CD14-positive monocyte (primary cell): ENCODE data around the gene CREBBP. TPM values are rescaled to one million over a fixed set of nuclear protein-coding genes. Genes with fewer than 3 reads are reported as not detected.
A peak's percentile ranks its signal among the peaks of the same experiment; 100 is the strongest.

Source experiments
- DNase-seq, 3 donors: peaks; one replicate each; pipeline ENCODE4 v3.0.0-alpha.2; 2011 to 2022
- H2AFZ ChIP-seq: 2 replicates; pipeline ENCODE4 v1.6.0; 2012; ENCODE audit warnings: mild to moderate bottlenecking, low read depth, low read length, inconsistent platforms; ENCODE audit not compliant: insufficient read depth, poor library complexity, severe bottlenecking
- H3K27ac ChIP-seq, 2 donors: 1 replicate in 1 of 2; 2 replicates in 1 of 2; pipeline ENCODE4 v1.5.1; 2012 to 2013; ENCODE audit warnings: low read length in 2 of 2, control low read depth in 1 of 2, inconsistent platforms in 1 of 2, low read depth in 1 of 2, mild to moderate bottlenecking in 1 of 2
- H3K27me3 ChIP-seq, 2 donors: one replicate each; pipeline versions ENCODE4 v1.6.0 to v1.6.1; 2011 to 2013; ENCODE audit warnings: low read length in 2 of 2; ENCODE audit not compliant: control insufficient read depth in 2 of 2, insufficient read depth in 2 of 2
- H3K36me3 ChIP-seq, 2 donors: replicated peaks in 1 of 2; 1 replicate in 1 of 2; 2 replicates in 1 of 2; pipeline versions ENCODE4 v1.5.1 to v1.6.1; 2012 to 2013; ENCODE audit warnings: low read length in 2 of 2, control low read depth in 1 of 2, inconsistent platforms in 1 of 2, mild to moderate bottlenecking in 1 of 2; ENCODE audit not compliant: insufficient read depth in 2 of 2, control insufficient read depth in 1 of 2
- H3K4me1 ChIP-seq, 2 donors: 1 replicate in 1 of 2; 2 replicates in 1 of 2; pipeline versions ENCODE4 v1.5.1 to v1.6.1; 2012 to 2013; ENCODE audit warnings: low read length in 2 of 2, control low read depth in 1 of 2, inconsistent platforms in 1 of 2, mild to moderate bottlenecking in 1 of 2, moderate library complexity in 1 of 2; ENCODE audit not compliant: insufficient read depth in 2 of 2, control insufficient read depth in 1 of 2
- H3K4me2 ChIP-seq: replicated peaks from 2 replicates; pipeline ENCODE3; 2012; ENCODE audit warnings: low read length, moderate library complexity, mild to moderate bottlenecking; ENCODE audit not compliant: poor library complexity, severe bottlenecking; ENCODE audit errors: extremely low read depth
- H3K4me3 ChIP-seq, 3 experiments: fragments of 200-600 bp in 1 of 3; sonication (generic) in 1 of 3; replicated peaks in 1 of 3; 1 replicate in 2 of 3; 2 replicates in 1 of 3; pipeline ENCODE4 v1.5.1; 2011 to 2013; ENCODE audit warnings: low read length in 3 of 3, mild to moderate bottlenecking in 3 of 3, control low read depth in 2 of 3, low read depth in 2 of 3, inconsistent platforms in 1 of 3, moderate library complexity in 1 of 3
- H3K79me2 ChIP-seq: 2 replicates; pipeline ENCODE4 v1.6.0; 2012; ENCODE audit warnings: mild to moderate bottlenecking, control low read depth, inconsistent platforms, low read length, moderate library complexity; ENCODE audit not compliant: insufficient read depth
- H3K9ac ChIP-seq: 2 replicates; pipeline ENCODE4 v1.6.0; 2017; ENCODE audit warnings: low read length, mild to moderate bottlenecking; ENCODE audit not compliant: insufficient read depth, poor library complexity, severe bottlenecking
- H3K9me3 ChIP-seq, 2 donors: replicated peaks in 1 of 2; 1 replicate in 1 of 2; 2 replicates in 1 of 2; pipeline versions ENCODE4 v1.5.1 to v1.6.1; 2012 to 2013; ENCODE audit warnings: low read length in 2 of 2, control low read depth in 1 of 2; ENCODE audit not compliant: control insufficient read depth in 1 of 2, insufficient read depth in 1 of 2
- H4K20me1 ChIP-seq: 2 replicates; pipeline ENCODE4 v1.6.0; 2012; ENCODE audit warnings: mild to moderate bottlenecking, low read length, control low read depth, moderate library complexity; ENCODE audit not compliant: insufficient read depth
- H3K27ac Mint-ChIP-seq, 7 donors: one replicate each; pipeline ENCODE4 v1.8.0; 2020; ENCODE audit warnings: mild to moderate bottlenecking in 7 of 7, mixed read lengths in 7 of 7, moderate library complexity in 6 of 7, inconsistent platforms in 2 of 7
- H3K27me3 Mint-ChIP-seq, 3 donors: one replicate each; pipeline ENCODE4 v1.8.0; 2021 to 2022; ENCODE audit warnings: low read depth in 3 of 3, mild to moderate bottlenecking in 3 of 3, mixed read lengths in 3 of 3, moderate library complexity in 3 of 3, inconsistent platforms in 1 of 3
- H3K36me3 Mint-ChIP-seq, 2 donors: one replicate each; pipeline ENCODE4 v1.8.0; 2020; ENCODE audit warnings: mixed read lengths in 2 of 2, inconsistent platforms in 1 of 2, mild to moderate bottlenecking in 1 of 2
- H3K4me1 Mint-ChIP-seq: one replicate; pipeline ENCODE4 v1.8.0; 2020; ENCODE audit warnings: mild to moderate bottlenecking, mixed read lengths
- H3K4me3 Mint-ChIP-seq, 2 donors: one replicate each; pipeline ENCODE4 v1.8.0; 2020; ENCODE audit warnings: mild to moderate bottlenecking in 2 of 2, mixed read lengths in 2 of 2, moderate library complexity in 1 of 2
- H3K9me3 Mint-ChIP-seq, 7 donors: one replicate each; pipeline ENCODE4 v1.8.0; 2020 to 2022; ENCODE audit warnings: mixed read lengths in 7 of 7, mild to moderate bottlenecking in 6 of 7, moderate library complexity in 6 of 7, inconsistent platforms in 2 of 7
- CTCF ChIP-seq: fragments of 200-600 bp; IDR thresholded peaks from one replicate; pipeline ENCODE4 v1.8.0; 2022; ENCODE audit warnings: antibody characterized with exemption, mild to moderate bottlenecking
- WGBS: methylation state at CpG from one replicate; pipeline ENCODE4 v1.1.5; 2013; ENCODE audit warnings: missing lambda C conversion rate; ENCODE audit not compliant: insufficient coverage; 5-methylcytosine and 5-hydroxymethylcytosine counted together
- intact Hi-C, 2 donors: fragments of 100-400 bp; cut with micrococcal nuclease; formaldehyde crosslinking; loops; one replicate each; pipeline versions ENCODE4 v1.15.0 to v1.15.1; 2023
- polyA plus RNA-seq, 3 donors: library from polyadenylated mRNA; depleted of rRNA in 1 of 3; unstranded in 2 of 3; stranded (reverse) in 1 of 3; fragments of 300-500 nt in 2 of 3; fragments of >200 nt in 1 of 3; fragmentation: Illumina TruSeq in 2 of 3; gene quantifications; 1 replicate in 2 of 3; 2 replicates in 1 of 3; pipeline ENCODE4 v1.2.3, GENCODE V29; 2012 to 2021

CREBBP gene
- polyA plus RNA-seq, 3 donors, result 2.1 to 26.9 (median 6.2) TPM

GRCh38 chr16:3837851-3838586, 42.5 kb downstream of the CREBBP start:
- no peak overlapping the region for H3K4me3 ChIP-seq
- Mint-ChIP-seq H3K4me3 (no peak overlapping the region), H3K36me3 (peaks cover 26 to 45% of the 10 kb centered on the region in 2 donors), H3K4me1 (peaks cover 20% of the 10 kb centered on the region), H3K9me3 (peaks cover 3 to 7% (median 5%) of the 10 kb centered on the region in 7 donors), H3K27me3 (peaks cover 0 to 5% (median 2%) of the 10 kb centered on the region in 3 donors), H3K27ac (peak overlapping the region in 2 of 7 donors; percentile 46 to 61)
- peaks cover 100% of the 10 kb centered on the region for H4K20me1 ChIP-seq
- H2AFZ ChIP-seq, result no peak overlapping the region
- H3K27me3 ChIP-seq, result no peaks in the 10 kb centered on the region
- H3K4me1 ChIP-seq, result peaks cover 13 to 14% of the 10 kb centered on the region in 2 donors
- H3K9ac ChIP-seq, result no peak overlapping the region
- no peak overlapping the region for H3K4me2 ChIP-seq
- peaks cover 7 to 41% of the 10 kb centered on the region in 2 donors for H3K36me3 ChIP-seq
- no peak overlapping the region for H3K27ac ChIP-seq
- no peak for TF ChIP-seq CTCF
- intact Hi-C loops, result no loop called here
- no peak for DNase-seq
- peaks cover 99% of the 10 kb centered on the region for H3K79me2 ChIP-seq
- WGBS, result no CpG with 5 or more reads among the region's 5 CpGs
- H3K9me3 ChIP-seq, result peaks cover 3% of the 10 kb centered on the region in 2 donors

- peaks cover 6 to 10% of the 10 kb centered on the region in 2 donors for H3K9me3 ChIP-seq
- H3K9ac ChIP-seq, result no peak overlapping the region
- H3K9me3 Mint-ChIP-seq, result peaks cover 4 to 13% (median 9%) of the 10 kb centered on the region in 7 donors
- peaks cover 100% of the 10 kb centered on the region for H4K20me1 ChIP-seq
- H3K27me3 ChIP-seq, result no peaks in the 10 kb centered on the region
- H3K27me3 Mint-ChIP-seq, result peaks cover 0 to 2% (median 1%) of the 10 kb centered on the region in 3 donors
- H3K4me3 ChIP-seq, result no peak overlapping the region
- peaks cover 31 to 54% of the 10 kb centered on the region in 2 donors for H3K36me3 Mint-ChIP-seq
- H2AFZ ChIP-seq, result no peak overlapping the region
- no peak for DNase-seq
- WGBS, result no CpG with 5 or more reads among the region's 4 CpGs
- intact Hi-C loops, result no loop called here
- H3K4me2 ChIP-seq, result no peak overlapping the region
- H3K79me2 ChIP-seq, result peaks cover 99% of the 10 kb centered on the region
- H3K4me3 Mint-ChIP-seq, result no peak overlapping the region
- H3K27ac Mint-ChIP-seq, result no peak overlapping the region
- no peak for TF ChIP-seq CTCF
- H3K27ac ChIP-seq, result no peak overlapping the region
- peaks cover 12 to 55% of the 10 kb centered on the region in 2 donors for H3K36me3 ChIP-seq
- peaks cover 9% of the 10 kb centered on the region for H3K4me1 Mint-ChIP-seq
- H3K4me1 ChIP-seq, result peaks cover 0 to under 1% of the 10 kb centered on the region in 2 donors
Measured at GRCh38 chr16:3836641-3837040, 43.9 kb downstream of the CREBBP start.
